Stimulated activated CD8-positive, alpha-beta memory T cell treated with anti-CD3 and anti-CD28 coated beads, Interleukin-15, amount 100 ng/mL, for 48 hours (primary cell): ENCODE results near the gene ARHGAP26.
"Not testable (repeated sequence)": the region's sequence is repeated elsewhere in the genome, so short reads cannot be mapped to it uniquely, and the experiment has no call there.

Experiments used
- DNase-seq, 2 donors: peaks; one replicate each; pipeline ENCODE4 v3.0.0-alpha.2; 2020; ENCODE audit warnings: low read depth in 2 of 2

The ARHGAP26 gene

GRCh38 chr5:143118818-143119217 is 348.6 kb downstream of the ARHGAP26 start:
- DNase-seq, result not testable (repeated sequence)

GRCh38 chr5:143119291-143119769 is 349.2 kb downstream of the ARHGAP26 start:
- no peak for DNase-seq

GRCh38 chr5:143119881-143120341 is 349.7 kb downstream of the ARHGAP26 start:
- no peak for DNase-seq

DNA sequence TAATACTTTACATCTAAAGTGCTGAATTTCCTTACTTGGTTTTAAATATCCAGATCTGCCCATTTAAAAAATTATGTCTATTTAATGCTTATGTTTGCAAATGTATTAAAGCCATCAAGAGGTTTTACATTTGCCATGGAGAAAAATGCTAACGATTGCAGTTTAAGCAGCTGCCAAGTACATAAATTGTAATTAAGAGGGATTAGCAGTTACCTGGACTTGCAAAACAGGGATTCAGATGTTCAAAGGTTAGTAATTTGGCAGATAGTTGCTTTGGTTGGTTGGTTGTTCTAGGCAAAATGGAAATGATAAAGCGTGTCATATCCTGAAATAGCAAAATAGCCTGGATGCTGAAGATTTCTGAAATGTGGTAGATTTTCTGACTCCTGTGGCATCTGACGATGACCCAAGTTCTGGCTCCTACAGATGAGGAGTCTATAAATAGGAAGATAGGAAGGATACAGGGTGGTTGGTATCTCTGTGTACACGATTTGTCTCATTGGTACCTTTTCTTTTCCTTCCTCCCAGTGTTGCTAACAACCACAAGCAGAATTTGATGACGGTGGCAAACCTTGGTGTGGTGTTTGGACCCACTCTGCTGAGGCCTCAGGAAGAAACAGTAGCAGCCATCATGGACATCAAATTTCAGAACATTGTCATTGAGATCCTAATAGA is 350.4 kb downstream of the ARHGAP26 start:
- no peak for DNase-seq

DNA sequence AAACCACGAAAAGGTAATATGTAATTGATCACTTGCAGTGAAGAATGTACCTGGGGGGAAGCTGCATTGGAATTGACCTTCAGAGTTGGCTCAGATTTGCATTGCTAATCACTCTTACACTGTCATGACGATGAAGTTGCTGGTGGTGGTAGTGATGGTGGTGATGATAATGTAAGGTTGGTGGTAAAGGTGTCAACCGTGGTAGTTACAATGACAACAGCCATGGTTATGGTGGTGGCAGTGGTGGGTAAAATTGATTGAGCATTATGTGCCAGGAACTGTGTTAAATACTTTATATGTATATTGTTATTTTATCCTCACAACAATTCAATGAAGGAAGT is 350.9 kb downstream of the ARHGAP26 start:
- DNase-seq, result no peak

DNA sequence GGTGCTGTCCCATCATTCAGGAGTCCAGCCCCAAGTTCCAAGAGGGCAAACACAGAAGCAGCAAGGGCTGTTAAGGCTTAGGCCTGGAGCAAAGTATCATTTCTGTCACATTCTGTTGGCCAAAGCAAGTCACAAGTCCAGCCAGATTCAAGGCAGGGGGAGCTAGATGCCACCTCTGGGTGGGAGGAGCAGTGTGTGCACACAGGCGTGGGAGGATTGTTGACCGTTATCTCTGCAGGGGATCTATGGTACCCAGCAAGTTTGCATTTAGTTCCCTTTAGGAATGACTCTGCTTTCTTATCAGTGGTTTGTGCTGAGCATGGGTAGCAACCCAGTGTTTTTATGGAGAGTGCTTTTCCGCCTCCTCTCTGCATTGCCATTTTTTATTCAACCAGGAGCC is 354.4 kb downstream of the ARHGAP26 start:
- no peak for DNase-seq

DNA sequence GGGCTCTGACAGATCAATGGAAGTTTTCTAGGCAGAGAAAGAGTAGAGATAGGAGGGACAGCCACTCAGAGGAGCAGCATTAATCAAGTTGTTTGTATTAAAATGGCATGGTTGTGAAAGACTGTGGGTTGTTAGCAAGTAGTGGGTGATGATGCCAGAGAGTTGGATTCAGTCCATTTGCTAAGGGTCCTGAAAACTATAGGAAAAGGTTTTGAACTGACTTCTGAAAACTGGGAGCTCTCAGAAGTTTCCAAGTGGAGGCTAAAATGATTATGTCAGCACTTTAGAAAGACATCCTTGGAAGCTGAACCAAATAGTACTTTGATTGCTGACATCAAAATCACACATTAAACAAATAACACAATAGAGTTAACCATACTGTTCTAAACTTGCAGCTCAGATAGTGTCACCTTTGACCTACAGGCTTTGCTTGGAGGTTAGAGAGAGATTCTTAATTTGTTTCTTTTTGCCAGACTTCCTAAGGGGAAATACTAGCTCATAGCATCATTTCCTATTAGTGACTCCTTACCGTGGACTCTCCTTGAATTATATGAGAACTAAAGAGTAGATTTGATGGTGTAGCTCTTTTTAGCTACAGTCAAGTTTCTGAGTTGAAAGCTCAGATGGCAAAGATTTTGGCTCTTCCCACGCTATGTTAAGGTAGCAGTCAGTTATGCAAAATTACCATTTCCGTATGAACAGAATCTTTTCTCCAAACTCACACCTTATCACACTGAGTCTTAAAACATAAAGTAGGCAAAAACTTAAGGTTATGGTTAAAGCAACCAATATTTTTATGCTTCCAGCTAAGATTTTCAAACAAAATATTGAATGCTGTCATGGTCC is 356.2 kb downstream of the ARHGAP26 start:
- DNase-seq, result no peak

- DNase-seq, result no peak
Measured at GRCh38 chr5:143128412-143129071, 358.4 kb downstream of the ARHGAP26 start.

- DNase-seq, result no peak
Measured at GRCh38 chr5:143129203-143129602, 359.0 kb downstream of the ARHGAP26 start.

- no peak for DNase-seq
Measured at GRCh38 chr5:143129910-143130612, 359.9 kb downstream of the ARHGAP26 start.

- DNase-seq, result no peak
Measured at GRCh38 chr5:143130613-143131305, 360.6 kb downstream of the ARHGAP26 start.

DNA sequence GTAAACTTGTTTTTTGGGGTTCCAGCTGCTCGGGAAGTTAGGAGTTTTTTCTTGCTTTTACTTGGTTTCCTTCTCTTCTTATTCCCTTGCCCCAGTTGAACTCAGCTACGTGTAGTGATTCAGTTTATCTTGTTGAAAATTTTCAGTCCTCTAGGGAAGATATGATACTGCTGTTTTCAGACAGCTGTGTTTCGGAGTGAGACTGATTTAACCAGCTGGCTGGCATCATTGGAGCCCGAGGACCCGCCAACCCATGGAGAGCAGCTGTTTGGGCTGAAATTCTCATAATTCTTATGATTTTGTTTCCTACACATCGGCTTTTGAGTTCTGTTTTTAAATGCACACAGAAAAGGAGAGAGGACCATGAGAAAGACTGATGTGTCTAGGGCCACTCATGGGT is 361.8 kb downstream of the ARHGAP26 start:
- DNase-seq, result no peak

GRCh38 chr5:143132739-143133138 is 362.6 kb downstream of the ARHGAP26 start:
- DNase-seq, result no peak

DNA sequence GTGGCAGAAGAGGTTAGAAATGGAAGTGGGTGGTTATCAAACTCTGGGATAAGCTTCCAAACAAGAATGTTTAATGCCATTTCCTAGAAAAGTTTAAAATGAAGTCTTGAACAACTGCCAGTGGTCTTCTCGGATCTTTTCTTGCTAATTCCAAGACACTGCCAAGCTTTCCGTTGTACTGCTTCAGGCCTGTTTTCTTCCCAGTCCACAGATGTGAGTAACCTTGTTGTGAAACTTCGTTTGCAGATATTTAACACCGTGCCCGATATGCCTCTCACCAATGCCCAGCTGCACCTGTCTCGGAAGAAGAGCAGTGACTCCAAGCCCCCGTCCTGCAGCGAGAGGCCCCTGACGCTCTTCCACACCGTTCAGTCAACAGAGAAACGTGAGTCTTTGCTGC is 363.5 kb downstream of the ARHGAP26 start:
- DNase-seq, result no peak

- DNase-seq, result no peak
Measured at GRCh38 chr5:143134269-143134668, 364.1 kb downstream of the ARHGAP26 start.

DNA sequence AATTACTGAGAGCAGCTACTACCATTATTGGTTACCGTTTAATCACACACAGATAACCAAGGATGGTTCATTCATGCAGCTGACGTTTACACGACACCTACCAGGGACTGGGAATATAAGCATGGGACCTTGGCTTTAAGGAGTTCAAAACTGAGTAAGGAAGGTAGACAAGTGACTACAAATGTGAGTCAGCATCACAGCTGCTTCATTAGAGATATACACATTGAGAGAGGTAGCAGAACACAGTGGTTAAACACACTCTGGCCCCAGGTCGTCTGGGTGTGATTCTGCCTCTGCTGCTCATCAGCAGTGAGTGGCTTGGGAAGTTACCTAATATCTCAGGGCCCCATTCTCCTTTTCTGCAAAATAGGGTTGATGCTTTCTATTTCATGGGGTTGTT is 364.7 kb downstream of the ARHGAP26 start:
- DNase-seq, result no peak

DNA sequence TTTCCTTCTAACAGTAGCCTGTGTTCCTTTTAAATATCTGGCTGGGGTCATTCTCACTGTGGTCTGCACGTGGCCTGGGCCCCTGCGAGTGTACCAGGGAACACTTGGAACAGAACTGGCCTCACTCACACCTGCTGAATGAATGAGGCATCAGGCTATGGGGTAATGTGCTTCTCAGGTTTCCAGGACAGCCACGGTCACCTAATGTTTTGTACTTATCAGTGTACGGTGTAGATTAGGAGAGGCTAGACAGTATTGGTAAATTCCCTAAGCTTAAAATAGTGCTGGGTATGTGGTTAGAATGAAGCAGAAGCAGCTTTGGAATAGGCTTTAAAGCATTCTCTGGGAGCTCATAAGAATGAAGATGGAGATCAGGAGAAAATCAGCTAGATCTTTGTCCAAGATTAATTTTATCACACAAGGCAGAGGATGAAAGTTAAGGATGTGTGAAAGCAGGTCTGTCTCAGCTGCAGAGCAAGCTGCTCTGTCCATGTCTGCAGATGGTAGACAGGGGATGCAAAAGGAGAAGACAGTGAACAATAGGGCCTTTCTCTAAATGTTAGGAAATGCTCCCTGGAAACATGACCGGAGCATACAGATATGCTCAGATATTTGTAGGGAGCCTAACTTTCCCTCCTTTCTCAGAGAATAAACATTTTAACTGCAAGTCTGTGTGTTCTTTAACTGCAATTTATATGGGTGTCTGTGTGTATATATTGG is 365.8 kb downstream of the ARHGAP26 start:
- no peak for DNase-seq

DNA sequence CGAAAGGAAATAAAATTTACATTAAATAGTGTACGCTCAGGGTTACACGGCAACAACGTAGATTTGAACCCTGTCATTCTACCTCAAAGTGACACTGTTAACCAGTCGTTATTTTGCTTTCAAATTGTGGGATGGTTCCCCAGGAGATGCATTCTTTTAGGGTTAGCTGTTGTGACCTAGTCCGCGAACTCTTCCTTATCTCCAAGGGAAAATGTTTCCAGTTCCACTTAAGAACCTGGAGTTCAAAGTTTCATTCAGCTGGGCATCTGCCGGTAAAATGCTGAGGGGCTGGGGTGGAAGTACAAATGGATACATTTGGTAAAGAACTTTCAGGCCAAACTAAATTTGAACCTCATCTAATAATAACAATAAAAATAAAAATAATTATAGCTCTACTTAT is 368.7 kb downstream of the ARHGAP26 start:
- DNase-seq, result no peak

GRCh38 chr5:143139585-143139984 is 369.4 kb downstream of the ARHGAP26 start:
- DNase-seq, result no peak

DNA sequence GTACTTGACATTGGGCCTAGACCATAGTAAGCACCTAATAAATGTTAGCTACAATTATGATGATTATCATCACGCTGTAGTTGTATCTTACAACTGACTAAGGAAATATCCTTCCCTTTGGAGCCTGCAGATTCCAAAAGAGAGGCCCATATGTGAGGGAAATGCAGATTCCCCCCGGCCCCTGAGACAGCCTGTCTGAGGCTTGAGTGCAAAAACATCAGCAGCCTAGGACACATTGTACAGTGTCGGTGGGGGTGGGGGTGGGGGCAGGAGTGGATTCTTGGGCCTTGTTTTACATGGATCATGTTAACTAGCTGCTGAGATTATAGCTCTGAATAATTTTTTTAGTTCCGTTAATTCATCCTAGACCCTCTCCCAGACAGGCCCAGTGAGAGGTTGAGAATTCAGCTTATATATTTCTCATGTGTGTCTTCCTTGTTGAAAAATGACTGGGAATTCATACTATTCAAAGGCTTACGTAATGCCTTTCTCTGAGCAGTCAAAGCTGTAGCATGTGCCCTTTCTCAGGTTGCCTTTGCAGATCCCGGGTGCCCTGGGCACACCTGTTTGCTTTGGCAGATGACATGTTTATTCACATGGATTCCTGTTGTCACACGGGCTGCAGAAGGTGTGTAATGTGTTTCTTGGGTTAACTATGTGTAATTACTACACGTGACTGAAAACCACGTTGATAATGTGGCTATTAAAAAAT is 370.5 kb downstream of the ARHGAP26 start:
- DNase-seq, result no peak
